Measurements from ENCODE around the gene GIPC2. TPM values are rescaled to one million over a fixed set of nuclear protein-coding genes. Genes with fewer than 3 reads are reported as not detected.

GIPC2 gene
- total and polyA plus RNA-seq, 9 of the 15 experiments (the other 6 are each of a cell fraction or from before 2014, with no cell fraction given), result 0.01 to 0.05 (median 0.04) TPM; not detected in 3

DNA sequence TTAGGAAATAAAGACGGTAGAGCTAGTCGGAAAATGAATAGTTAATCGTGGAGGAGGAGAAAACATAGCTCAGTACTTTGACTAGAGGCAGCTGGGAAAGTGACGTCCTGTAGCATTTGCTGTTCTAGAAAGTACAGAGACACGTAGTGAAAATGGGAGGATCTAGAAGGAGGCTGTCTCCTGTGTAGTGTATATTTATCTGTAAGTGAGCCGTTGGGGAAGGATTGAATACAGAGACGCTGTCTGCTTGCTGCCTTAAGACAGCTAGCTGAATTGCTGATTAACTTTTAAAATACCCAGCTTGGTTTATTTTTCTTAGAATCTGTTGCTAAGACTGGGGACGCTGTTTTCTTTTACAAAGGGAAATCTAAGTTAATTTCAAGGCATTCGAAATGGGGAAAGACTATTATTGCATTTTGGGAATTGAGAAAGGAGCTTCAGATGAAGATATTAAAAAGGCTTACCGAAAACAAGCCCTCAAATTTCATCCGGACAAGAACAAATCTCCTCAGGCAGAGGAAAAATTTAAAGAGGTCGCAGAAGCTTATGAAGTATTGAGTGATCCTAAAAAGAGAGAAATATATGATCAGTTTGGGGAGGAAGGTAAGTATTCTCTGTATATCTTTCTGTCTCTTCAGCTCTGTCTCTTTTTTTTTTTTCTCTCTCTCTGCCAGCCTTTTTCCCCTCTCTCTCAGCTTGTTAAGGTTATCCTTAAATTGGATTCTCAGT lies 40.9 kb upstream of the GIPC2 start, which contains the start of gene DNAJB4 (continued):
- TF ChIP-seq, protein P1, sequence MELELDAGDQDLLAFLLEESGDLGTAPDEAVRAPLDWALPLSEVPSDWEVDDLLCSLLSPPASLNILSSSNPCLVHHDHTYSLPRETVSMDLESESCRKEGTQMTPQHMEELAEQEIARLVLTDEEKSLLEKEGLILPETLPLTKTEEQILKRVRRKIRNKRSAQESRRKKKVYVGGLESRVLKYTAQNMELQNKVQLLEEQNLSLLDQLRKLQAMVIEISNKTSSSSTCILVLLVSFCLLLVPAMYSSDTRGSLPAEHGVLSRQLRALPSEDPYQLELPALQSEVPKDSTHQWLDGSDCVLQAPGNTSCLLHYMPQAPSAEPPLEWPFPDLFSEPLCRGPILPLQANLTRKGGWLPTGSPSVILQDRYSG (tag; conservative IDR thresholded peaks at IDR 0.05; ENCODE audit: low read depth), result no peak
- TF ChIP-seq ZSCAN32 (CRISPR knock-in tag; IDR thresholded peaks at IDR 0.05) (no peak), LARP7 (IDR thresholded peaks at IDR 0.05) (peak; percentile 69; the same call in 1 of the 2 replicates), SOX6 (IDR thresholded peaks at IDR 0.05) (no peak), PURB (CRISPR knock-in tag; IDR thresholded peaks at IDR 0.05; ENCODE audit: low read depth) (no peak), SLC30A9 (CRISPR knock-in tag; IDR thresholded peaks at IDR 0.05) (no peak), ZNF217 (CRISPR knock-in tag; IDR thresholded peaks at IDR 0.05) (no peak), SNIP1 (IDR thresholded peaks at IDR 0.05; ENCODE audit: low read depth) (0 out of 2 replicates have a peak, but pooled peaks have one; percentile 6), ZBED1 (IDR thresholded peaks at IDR 0.05) (no peak; the same call in 1 of the 2 replicates), FOXP1 (CRISPR knock-in tag; IDR thresholded peaks at IDR 0.05) (no peak), TAF7 (tag; IDR thresholded peaks at IDR 0.05) (no peak), MYC (IDR thresholded peaks at IDR 0.05; ENCODE audit: low read depth, low read length) (no peak), MYC (CRISPR knock-in tag; IDR thresholded peaks at IDR 0.05; ENCODE audit: borderline replicate concordance, low read depth) (no peak), NFRKB (IDR thresholded peaks at IDR 0.05; ENCODE audit: low read depth) (peak; percentile 65; the same call in 1 of the 2 replicates), ZNF778 (CRISPR knock-in tag; IDR thresholded peaks at IDR 0.05) (no peak), NCOR1 (IDR thresholded peaks at IDR 0.05) (no peak), MTF1 (CRISPR knock-in tag; IDR thresholded peaks at IDR 0.05; ENCODE audit: borderline replicate concordance) (no peak), U2AF1 (optimal IDR thresholded peaks at IDR 0.05; ENCODE audit: low read depth, low read length) (no peak), LCOR (CRISPR knock-in tag; IDR thresholded peaks at IDR 0.05) (no peak; the same call in 1 of the 2 replicates)
- TF ChIP-seq, protein P2, sequence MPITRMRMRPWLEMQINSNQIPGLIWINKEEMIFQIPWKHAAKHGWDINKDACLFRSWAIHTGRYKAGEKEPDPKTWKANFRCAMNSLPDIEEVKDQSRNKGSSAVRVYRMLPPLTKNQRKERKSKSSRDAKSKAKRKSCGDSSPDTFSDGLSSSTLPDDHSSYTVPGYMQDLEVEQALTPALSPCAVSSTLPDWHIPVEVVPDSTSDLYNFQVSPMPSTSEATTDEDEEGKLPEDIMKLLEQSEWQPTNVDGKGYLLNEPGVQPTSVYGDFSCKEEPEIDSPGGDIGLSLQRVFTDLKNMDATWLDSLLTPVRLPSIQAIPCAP (CRISPR knock-in tag; IDR thresholded peaks at IDR 0.05; ENCODE audit: borderline replicate concordance), result no peak
- TF ChIP-seq, protein P3, sequence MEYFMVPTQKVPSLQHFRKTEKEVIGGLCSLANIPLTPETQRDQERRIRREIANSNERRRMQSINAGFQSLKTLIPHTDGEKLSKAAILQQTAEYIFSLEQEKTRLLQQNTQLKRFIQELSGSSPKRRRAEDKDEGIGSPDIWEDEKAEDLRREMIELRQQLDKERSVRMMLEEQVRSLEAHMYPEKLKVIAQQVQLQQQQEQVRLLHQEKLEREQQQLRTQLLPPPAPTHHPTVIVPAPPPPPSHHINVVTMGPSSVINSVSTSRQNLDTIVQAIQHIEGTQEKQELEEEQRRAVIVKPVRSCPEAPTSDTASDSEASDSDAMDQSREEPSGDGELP (CRISPR knock-in tag; IDR thresholded peaks at IDR 0.05; ENCODE audit: borderline replicate concordance), result peak; percentile 21; the same call in 1 of the 2 replicates
- TF ChIP-seq, protein P4, sequence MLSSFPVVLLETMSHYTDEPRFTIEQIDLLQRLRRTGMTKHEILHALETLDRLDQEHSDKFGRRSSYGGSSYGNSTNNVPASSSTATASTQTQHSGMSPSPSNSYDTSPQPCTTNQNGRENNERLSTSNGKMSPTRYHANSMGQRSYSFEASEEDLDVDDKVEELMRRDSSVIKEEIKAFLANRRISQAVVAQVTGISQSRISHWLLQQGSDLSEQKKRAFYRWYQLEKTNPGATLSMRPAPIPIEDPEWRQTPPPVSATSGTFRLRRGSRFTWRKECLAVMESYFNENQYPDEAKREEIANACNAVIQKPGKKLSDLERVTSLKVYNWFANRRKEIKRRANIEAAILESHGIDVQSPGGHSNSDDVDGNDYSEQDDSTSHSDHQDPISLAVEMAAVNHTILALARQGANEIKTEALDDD (IDR thresholded peaks at IDR 0.05), result peak; percentile 83; the same call in 1 of the 2 replicates
- TF ChIP-seq, protein P5, sequence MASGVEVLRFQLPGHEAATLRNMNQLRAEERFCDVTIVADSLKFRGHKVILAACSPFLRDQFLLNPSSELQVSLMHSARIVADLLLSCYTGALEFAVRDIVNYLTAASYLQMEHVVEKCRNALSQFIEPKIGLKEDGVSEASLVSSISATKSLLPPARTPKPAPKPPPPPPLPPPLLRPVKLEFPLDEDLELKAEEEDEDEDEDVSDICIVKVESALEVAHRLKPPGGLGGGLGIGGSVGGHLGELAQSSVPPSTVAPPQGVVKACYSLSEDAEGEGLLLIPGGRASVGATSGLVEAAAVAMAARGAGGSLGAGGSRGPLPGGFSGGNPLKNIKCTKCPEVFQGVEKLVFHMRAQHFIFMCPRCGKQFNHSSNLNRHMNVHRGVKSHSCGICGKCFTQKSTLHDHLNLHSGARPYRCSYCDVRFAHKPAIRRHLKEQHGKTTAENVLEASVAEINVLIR (CRISPR knock-in tag; IDR thresholded peaks at IDR 0.05), result no peak

Measured in K562 (cell line).